HG03558 (cell line): ENCODE results near the gene KLF12.
A peak's percentile ranks its signal among the peaks of the same experiment; 100 is the strongest.

ENCODE experiments used
- ATAC-seq: cut with Tn5 transposase; IDR thresholded peaks from one replicate; pipeline ENCODE4 v1.9.1; 2021; ENCODE audit warnings: moderate number of reproducible peaks; ENCODE audit not compliant: unreplicated experiment; ENCODE audit errors: extremely low read depth

KLF12 gene

DNA sequence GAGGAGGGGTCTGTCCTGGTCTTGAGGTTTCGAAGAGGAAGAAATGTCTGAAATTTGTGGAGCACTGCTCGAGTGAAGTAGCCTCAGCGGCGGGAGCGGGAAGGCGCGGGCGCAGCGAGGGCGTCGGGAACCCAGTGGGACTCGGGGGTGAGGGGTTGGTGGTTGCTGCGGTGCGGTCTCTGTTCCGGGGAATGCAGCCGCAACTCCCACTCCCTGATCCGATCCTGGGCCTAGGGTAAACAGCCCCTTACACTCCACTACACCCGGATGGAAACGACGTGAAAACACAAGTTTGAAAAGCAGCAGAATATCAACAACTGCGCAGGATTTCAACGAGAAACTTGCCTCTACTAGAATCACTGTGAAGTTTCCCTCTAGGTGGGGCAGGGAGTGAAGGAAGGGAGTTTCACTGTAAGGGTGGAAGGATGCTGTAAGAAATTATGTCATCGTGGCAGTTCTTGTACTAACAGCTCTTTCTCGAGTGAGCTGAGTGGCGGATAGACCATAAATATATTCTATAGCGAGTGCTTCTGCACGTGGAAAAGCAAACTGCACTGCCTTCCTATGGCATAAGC is 2.0 kb upstream of the KLF12 start:
- no peak for ATAC-seq

GRCh38 chr13:74135326-74136083 is 1.3 kb upstream of the KLF12 start:
- peak; percentile 28 for ATAC-seq

DNA sequence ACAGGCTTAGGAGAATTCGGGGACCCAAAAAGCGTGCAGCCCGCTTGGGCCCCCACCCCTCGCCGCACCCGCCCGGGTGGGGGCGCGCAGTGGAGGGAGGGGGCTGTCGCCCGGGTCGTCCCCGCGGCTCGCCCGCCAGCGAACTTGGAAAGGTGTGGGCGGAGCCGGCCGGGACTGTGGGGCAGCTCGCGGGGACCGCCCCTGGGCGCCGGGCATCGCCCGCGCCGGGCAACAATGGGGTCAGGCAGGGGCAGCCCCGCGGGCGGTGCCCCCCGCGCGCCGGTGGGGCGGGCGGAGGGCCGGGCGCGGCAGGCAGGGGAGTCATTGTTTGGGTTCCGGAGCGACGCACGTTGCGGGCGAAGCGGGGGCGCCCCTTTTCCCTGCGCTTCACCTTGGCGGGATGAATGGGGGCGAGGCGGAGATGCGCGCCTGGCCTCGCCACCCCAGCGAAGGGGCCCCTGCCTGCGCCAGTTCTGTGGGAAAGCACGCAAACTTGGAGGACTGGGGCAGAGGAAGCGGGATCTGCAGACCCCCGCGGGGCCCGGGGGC is 647 bp upstream of the KLF12 start:
- ATAC-seq = peak; percentile 9

DNA sequence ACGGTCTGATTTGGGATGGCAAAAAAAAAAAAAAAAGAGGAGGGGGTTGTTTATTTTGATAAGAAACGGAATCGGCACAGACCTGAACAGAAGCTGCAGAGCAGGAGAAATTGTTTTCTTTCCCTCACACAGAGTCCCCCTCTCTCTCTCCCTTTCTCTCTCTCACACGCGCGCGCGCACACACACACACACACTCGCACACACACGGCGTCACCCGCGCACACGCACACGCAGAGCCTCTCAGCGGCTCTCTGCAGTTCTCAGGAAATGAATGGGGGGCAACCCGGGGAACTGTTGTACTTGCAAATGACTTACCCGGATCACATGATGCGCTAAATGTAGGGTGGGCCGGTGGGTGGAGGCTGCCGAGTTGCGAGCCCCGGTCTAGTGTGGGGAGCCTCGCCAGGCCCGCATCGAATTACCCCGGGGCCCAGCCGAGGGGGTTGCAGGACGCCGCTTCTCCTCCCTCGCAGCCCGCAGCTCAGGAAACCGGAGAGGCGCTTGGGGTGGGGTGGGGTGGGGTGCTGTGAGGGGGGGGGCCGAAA is 475 bp downstream of the KLF12 start:
- ATAC-seq = peak; percentile 18

DNA sequence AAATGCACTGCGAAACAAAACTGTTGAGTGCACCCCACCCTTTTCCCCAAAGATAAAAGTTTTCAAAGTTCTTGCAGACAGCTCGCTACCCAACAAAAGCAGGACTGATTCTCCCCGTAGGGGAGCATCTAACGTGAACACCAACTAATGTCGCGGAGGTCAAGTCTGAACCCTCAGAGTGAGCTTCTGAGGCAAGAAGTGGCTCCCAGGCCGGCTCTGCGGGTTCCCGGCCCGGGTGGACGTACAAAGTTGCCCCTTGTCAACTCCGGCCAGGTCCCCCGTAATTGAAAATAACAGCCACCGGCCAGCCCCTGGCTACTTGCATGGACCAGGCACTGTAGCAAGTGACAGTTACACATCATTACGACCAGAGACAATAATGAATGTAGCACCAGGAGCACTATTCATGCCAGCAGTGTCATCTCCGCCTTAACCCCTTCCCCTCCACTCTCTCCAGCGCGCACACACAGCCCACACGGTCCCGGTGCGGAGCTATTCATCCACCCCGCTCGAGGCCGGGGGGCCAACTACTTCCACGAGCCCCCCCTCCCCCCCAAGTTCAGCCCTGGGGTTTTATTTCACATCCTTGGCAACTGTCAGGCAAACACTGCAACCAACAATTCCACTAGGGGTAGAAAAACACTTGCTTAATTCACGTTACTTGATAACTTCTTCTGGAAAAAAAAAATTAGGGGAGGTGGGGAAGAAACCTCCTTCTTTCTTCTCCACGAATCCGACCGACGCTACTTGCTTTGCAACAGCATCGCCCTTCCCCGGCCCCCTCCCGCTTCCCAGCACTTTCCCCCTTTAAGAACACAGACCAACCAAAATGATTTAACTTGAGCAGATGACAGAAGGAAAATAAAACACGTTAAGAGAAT is 1.2 kb downstream of the KLF12 start:
- no peak for ATAC-seq

- no peak for ATAC-seq
Measured at GRCh38 chr13:74132152-74132775, 1.9 kb downstream of the KLF12 start.

DNA sequence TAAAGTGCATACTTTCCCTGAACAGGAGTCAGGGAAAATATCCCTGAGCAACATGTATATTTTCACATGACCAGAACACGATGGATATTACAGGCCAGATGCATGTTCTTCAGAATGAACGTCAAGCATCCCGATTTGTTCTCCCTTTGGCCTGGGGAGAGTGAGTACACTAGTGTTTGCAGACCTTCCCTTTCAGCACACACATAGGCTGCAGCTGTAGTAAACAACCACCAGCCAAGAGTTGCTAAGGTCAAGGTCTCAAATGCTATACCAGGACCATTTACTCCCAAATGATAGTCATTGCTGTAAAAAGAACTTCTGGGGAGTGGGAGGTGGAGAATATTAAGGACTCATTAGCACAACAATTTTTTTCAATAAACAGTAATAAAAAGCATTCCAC is 3.0 kb downstream of the KLF12 start:
- ATAC-seq = no peak

- no peak for ATAC-seq
Measured at GRCh38 chr13:74129500-74130191, 4.6 kb downstream of the KLF12 start.

DNA sequence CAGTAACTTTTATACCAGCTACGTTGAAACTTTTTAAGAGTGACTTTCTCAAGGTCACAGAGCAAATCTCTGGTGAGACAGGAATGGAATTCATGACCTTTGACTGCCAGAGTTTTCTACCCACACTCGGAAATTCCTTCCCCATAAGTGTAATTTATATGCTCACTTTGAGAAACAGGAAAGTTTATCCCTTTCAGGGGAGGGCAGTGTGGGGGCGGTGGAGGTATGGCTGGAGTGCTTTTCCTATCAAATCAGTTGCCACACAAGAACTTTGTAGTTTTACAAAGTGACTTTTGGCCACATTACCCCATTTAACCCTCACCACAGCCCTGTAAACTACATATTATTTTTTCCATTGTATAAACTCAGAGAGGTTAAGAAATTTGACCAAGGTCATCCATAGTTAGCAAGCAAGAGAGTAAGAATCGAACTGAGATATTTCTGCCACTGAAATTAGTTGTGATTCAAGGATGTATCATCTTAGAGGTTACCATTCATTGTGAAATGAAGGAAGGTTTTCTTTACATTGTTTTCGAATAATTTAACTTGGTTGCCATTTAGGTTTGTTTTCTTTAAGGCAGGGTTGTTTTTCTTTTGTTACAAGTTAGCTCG is 5.9 kb downstream of the KLF12 start:
- no peak for ATAC-seq

GRCh38 chr13:74118328-74118727 is 15.9 kb downstream of the KLF12 start:
- ATAC-seq = no peak

DNA sequence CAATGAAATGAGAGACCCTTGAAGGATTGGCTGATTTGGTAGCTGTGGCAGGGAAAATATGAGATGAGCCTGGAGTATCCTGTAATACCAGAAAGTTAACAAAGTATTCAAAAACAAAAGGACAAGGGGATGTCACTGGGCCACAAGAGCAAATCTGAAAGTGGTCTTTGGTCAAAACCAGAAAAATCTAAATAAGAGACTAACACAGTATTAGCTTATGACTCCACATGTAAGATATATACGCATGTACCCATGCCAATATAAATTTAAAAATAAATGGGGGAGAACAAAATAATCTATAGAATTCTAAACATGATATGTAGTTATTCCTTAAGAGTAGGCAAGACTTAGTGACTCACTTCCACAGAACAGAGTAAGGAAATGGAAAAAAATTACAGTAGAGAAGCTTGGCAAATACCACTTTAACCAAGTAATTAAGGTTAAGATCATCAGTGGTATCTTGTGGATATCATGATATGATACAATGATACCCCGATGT is 16.9 kb downstream of the KLF12 start:
- no peak for ATAC-seq

DNA sequence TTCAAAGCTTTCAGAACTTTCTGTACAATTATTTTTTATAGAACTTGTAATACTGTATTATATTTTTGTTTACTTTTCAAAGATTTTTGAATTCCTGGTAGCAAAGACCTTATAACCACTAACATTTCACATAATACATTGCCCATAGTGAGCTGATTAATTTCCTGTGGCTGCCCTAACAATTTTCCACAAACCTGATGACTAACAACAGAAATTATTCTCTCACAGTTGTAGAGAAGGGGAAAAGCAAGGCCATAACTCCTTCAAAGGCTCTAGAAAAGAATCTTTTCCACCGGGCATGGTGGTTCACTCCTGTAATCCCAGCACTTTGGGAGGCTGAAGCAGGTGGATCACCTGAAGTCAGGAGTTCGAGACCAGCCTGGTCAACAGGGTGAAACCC is 19.1 kb downstream of the KLF12 start:
- ATAC-seq = no peak

GRCh38 chr13:74114641-74115040 is 19.6 kb downstream of the KLF12 start:
- ATAC-seq = no peak

- ATAC-seq = no peak
Measured at GRCh38 chr13:74114202-74114601, 20.0 kb downstream of the KLF12 start.

GRCh38 chr13:74111901-74112824 is 22.0 kb downstream of the KLF12 start:
- ATAC-seq = no peak

- no peak for ATAC-seq
Measured at GRCh38 chr13:74111399-74111798, 22.8 kb downstream of the KLF12 start.

GRCh38 chr13:74110053-74110452 is 24.2 kb downstream of the KLF12 start:
- no peak for ATAC-seq

DNA sequence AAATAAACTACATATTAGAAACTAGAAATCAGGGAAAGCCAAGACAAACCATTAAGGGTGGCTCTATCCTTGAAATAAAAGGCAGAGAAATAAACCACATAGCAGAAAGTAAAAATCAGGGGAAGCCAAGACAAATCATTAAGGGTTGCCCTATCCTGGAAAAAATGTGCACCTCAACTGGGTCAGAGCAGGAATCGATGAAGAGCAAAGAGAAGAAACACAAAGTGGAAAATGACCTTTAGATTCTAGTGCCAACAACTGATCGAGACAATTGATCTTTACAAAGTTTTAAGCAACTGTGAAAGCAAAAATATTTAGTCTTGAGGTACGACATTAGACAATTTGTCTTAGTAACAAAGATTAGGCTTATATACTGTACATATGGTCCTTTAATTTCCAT is 26.6 kb downstream of the KLF12 start:
- no peak for ATAC-seq
